ENCODE measurements around the gene ENAH. TPM values are rescaled to one million over a fixed set of nuclear protein-coding genes. Genes with fewer than 3 reads are reported as not detected.

ENAH gene
- total RNA-seq, 1 experiment from 2014 or later: 285 TPM

GRCh38 chr1:225539069-225539468, 113.9 kb downstream of the ENAH start:
- Histone ChIP-seq H3K4ac (ENCODE audit: low read depth, low read length) (no peak overlapping the region), H4K8ac (replicated peaks; ENCODE audit: insufficient read length, low read depth, low read length) (no peak overlapping the region), H2BK12ac (ENCODE audit: insufficient read length, low read depth, low read length) (no peak overlapping the region), H4K5ac (ENCODE audit: insufficient read length, low read depth, low read length) (no peak overlapping the region), H2BK20ac (ENCODE audit: low read depth, low read length, poor library complexity, severe bottlenecking) (no peak overlapping the region), H3K14ac (ENCODE audit: insufficient read depth, low read length) (no peak overlapping the region), H4K20me1 (ENCODE audit: control insufficient read depth, insufficient read depth, insufficient read length) (no peaks in the 10 kb centered on the region), H3K56ac (ENCODE audit: insufficient read length, low read depth, low read length) (no peak overlapping the region), H3K79me1 (ENCODE audit: insufficient read depth, low read depth, low read length, poor library complexity, severe bottlenecking) (peaks cover 5% of the 10 kb centered on the region), H3T11ph (ENCODE audit: low read length) (no peak overlapping the region), H3K23me2 (ENCODE audit: insufficient read length, low read depth, low read length, poor library complexity, severe bottlenecking) (no peaks in the 10 kb centered on the region), H2AK5ac (ENCODE audit: insufficient read length, low read length) (no peak overlapping the region), H3K23ac (ENCODE audit: insufficient read length, low read depth, low read length) (no peak overlapping the region), H3K18ac (ENCODE audit: insufficient read length, low read depth, low read length) (no peak overlapping the region), H3K9ac (ENCODE audit: extremely low read depth, insufficient read length, low read length) (no peak overlapping the region), H3K27ac (ENCODE audit: insufficient read length, low read depth, low read length) (no peak overlapping the region), H2BK15ac (ENCODE audit: low read depth, low read length) (no peak overlapping the region), H2AFZ (ENCODE audit: low read length) (no peak overlapping the region), H2BK120ac (ENCODE audit: low read depth, low read length, poor library complexity, severe bottlenecking) (no peak overlapping the region), H3K9me3 (ENCODE audit: control insufficient read depth, low read depth, low read length) (no peaks in the 10 kb centered on the region), H4K91ac (ENCODE audit: insufficient read length, low read depth, low read length) (no peak overlapping the region), H3K4me2 (ENCODE audit: insufficient read depth, insufficient read length, low read length) (no peak overlapping the region), H2BK5ac (ENCODE audit: insufficient read length, low read length) (no peak overlapping the region), H3K27me3 (ENCODE audit: insufficient read depth, low read length) (no peaks in the 10 kb centered on the region), H3K79me2 (ENCODE audit: insufficient read depth, low read length) (peaks cover 14% of the 10 kb centered on the region; the same call in 1 of the 2 replicates), H3K4me1 (ENCODE audit: insufficient read depth, low read length) (peaks cover 15% of the 10 kb centered on the region; the same call in 1 of the 2 replicates)
- WGBS (ENCODE audit: extremely low coverage, insufficient read length, low lambda C conversion rate): no CpG with 5 or more reads among the region's 1 CpG
- Mint-ChIP-seq H3K4me1 (peaks cover 59 to 64% of the 10 kb centered on the region in 2 experiments), H3K27me3 (ENCODE audit: low read depth) (no peaks in the 10 kb centered on the region), H3K36me3 (ENCODE audit: insufficient read depth in 1 of 3, low read depth in 3 of 3) (no peaks in the 10 kb centered on the region), H3K9me3 (no peaks in the 10 kb centered on the region), H3K27ac (peak overlapping the region in 1 of 3 experiments; percentile 88; a peak in 3 of 7 replicates), H3K4me3 (no peak overlapping the region; a peak in 1 of 5 replicates)
- DNase-seq: no peak
- no peak for TF ChIP-seq CTCF (conservative IDR thresholded peaks at IDR 0.05)
